GM19023 (cell line): ENCODE data around the gene KMT5B.

Source experiments
- ATAC-seq: cut with Tn5 transposase; IDR thresholded peaks from one replicate; pipeline ENCODE4 v1.9.1; 2021; ENCODE audit warnings: mild to moderate bottlenecking, moderate library complexity; ENCODE audit not compliant: unreplicated experiment

KMT5B gene

GRCh38 chr11:68216171-68216938 lies 3.3 kb upstream of the KMT5B start:
- ATAC-seq: no peak

GRCh38 chr11:68215524-68216170 lies 2.6 kb upstream of the KMT5B start:
- ATAC-seq: no peak

DNA sequence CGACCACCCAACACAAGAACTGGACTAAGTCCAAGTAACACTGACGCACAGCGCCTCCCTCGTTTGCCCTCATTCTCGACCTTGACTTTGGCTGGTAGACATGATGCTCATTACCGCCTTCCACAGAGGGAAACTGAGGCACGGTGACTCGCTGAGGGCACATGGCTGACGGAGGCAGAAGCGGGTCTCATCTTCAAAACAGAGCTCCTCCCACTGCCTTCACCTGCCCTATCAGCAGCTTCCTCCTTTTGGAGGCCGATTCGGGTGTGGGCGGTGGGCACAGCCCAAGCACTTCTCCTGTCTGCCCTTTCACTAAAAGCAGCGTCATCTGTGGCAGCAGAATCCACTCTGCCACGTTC lies 2.0 kb upstream of the KMT5B start:
- no peak for ATAC-seq

DNA sequence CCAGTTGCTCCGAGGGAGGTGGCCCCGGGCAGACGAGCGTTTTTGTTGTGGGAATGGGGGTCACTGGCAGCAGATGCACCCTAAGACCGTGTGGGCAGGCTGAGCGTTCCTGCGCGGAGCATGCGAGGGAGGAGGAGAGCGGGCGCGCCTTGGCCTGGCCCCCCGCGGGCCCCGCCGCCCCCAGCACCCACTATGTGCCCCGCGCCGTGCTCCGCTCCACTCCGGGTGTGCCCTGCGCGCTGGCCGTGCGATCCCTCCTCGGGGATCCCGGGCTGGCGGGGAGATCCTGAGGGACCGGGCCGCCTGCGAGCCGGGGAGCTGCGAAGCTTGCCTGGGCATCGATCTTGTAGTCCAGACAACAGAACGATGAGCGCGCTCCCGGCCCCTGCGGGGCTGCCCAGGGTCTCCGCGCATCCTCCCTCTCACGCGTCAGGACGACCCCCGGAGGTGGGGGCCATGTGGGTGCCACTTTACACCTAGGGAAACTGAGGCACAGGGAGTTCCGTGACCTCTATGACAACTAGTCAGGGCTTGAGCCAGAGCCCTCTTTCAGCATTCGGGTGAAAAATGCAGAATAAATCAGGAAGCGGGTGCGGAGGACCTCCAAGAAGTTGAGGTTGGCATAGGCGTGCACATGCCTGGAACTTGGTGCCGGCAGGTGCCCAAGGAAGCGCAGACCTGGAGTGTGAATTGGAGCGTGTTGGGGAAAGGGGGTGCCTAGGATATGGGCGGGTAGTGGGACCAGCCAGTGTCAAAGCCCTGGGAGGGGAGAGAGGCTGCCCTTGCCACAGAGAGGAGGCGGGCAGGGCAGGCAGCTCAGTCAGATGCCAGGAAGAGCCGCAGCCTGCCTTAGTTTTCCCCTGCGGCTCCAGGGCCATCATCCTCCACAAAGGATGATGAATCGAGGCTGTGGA lies 1.3 kb upstream of the KMT5B start:
- ATAC-seq: no peak

DNA sequence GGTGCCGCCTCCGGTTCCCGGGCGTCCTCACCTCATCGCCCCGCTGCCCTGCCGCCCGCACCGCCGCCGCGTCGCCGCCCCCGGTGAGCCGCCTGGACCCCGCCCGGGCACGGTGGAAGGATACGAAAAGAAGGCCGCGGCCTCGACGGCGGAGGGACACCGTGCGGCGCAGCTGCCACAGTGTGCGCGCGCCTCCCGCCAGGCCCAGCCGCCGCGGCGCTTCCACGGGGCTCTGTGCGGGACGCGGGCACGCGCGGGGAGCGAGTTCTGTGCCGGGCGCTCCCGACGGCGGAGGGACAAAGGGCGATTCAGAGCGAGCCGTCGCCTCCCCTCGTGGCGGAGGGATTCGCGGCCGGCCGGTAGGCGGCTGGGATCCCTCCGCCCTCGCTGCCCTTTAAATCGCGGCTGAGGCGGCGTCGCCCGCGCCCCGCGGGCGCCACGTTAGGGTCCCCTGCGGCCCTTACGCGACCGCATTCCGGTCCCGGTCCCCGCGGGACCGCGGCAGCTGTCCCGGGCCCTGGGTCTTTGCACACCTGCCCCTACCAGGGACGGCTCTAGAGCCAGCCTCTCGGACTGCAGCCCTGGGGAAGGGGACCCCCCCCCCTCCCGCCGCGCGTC lies 568 bp upstream of the KMT5B start:
- ATAC-seq: peak; percentile 42

- peak; percentile 48 for ATAC-seq
Observed at GRCh38 chr11:68212421-68213134, 518 bp downstream of the KMT5B start.

GRCh38 chr11:68211546-68211945 lies 1.6 kb downstream of the KMT5B start:
- ATAC-seq: no peak

- ATAC-seq: no peak
Observed at GRCh38 chr11:68206211-68206610, 6.9 kb downstream of the KMT5B start.

- no peak for ATAC-seq
Observed at GRCh38 chr11:68204402-68204801, 8.7 kb downstream of the KMT5B start.

DNA sequence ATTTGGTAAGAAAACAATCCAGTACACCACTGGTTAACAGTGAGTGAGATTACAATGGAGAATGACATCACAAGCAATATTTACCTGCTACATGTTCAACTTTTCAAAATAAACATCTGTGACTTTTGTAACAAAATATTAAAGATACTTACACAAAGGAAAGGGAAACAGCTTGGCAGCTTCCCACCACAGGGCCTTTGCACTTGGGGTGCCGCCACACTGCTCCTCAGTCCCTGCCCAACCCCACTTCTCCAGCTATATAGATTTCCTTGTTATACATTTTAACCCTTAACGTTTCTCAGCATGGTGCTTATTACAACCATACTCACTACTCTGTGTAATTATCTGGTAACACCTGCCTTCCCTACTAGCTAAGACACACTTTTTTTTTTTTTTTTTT lies 10.9 kb downstream of the KMT5B start:
- ATAC-seq: no peak

DNA sequence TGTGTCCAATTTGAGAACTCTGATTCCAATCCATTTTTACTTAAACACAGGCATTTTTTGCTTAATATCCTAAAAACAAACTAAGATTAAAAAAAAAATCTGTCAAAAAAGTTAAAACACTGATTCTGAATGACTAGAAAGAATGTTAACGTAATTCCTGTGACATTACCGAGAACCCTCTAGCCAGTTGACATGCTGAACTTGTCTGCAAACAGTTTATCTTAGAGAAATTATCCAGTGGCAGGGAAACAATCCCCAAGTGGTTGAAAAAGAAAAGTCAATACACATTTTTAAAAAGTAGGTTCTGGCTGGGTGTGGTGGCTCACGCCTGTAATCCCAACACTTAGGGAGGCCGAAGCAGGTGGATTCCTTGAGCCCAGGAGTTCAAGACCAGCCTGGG lies 11.6 kb downstream of the KMT5B start:
- no peak for ATAC-seq

DNA sequence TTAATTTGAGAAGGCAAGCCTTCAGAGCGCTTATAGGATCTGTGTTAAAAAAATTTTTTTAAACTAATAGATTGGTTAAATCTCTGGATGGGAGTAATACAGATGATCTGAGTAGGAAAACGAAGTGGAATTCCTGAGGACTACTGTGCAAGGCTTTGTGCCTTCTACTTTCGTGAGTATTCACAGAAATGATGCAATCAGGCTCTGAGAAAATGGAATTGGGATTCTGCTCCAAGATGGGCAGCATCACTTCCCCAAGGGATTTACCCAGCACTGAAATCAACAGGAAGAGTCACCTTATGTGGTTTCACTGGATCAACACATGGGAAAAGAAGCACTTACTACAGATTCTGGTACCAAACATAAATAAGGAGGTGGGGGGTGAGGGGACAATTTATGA lies 12.5 kb downstream of the KMT5B start:
- ATAC-seq: no peak

DNA sequence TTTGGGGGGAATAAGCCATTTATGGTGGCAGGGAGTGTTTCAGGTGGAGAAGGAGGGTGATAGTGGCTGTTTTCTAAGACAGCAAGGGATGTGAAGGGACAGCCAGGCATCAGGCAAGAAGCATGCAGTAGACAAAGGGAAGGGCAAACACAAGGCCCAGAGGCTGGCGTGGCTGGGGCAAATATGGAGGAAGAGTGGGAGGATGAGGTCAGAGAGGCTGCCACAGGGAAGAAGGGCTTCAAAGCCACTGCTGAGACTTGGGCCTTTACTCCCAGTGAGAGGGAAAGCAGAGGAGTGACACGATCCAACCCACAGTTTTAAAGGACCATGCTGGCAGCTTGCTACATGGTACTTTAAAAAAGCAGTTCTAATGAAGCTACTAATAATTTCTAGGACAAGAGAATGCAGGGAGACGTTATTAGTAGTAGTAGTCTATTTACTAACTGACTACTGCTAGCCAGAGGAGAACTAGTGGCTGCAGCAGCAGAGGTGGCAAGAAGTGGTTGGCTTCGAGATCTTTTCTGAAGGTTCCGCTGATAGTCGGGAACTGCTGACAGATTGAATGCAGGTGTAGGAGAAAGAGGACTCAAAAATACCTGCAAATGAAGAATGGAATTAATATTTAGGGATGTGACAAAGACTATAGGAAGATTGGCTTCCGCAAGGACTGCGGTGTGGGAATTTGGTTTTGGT lies 13.7 kb downstream of the KMT5B start:
- ATAC-seq: no peak

DNA sequence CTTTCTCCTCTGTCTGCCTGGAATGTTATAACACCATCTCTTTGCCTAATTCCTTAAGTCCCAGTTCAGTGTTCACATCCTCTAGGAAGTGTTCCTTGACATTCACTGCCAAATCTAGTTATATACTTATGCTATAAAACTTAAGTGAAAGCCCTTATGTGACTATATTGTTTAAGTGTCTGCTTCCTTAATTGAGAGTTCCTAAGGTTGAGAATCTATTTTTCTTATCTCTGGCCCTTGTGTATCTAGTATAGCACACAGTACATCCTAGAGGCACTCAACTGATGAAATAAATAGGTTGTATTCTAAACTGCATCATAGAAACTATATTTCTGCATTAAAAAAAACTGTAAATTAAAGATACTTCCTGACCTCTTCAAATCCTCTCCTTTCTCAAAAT lies 16.9 kb downstream of the KMT5B start:
- ATAC-seq: no peak

- no peak for ATAC-seq
Observed at GRCh38 chr11:68194675-68195294, 18.3 kb downstream of the KMT5B start.

GRCh38 chr11:68193018-68193417 lies 20.1 kb downstream of the KMT5B start:
- ATAC-seq: no peak

- no peak for ATAC-seq
Observed at GRCh38 chr11:68191661-68192579, 21.2 kb downstream of the KMT5B start.

DNA sequence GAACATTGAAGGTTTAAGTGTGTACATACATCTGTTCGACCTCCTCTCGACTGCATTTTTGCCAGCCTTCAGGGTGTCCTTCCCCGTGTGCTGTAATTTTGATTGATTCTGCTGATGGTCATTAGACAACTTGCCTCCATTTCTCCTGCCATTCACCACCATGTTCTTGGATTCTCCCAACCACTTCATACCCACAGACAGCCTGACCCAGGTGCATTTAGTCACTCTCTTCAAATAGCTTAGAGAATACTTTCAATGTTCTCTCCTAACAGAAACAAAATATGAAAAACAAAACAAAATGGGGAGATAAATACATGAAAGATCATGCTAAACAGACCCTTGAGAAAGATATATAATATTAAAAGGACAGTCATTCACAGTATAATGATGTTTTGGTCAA lies 23.2 kb downstream of the KMT5B start:
- ATAC-seq: no peak

DNA sequence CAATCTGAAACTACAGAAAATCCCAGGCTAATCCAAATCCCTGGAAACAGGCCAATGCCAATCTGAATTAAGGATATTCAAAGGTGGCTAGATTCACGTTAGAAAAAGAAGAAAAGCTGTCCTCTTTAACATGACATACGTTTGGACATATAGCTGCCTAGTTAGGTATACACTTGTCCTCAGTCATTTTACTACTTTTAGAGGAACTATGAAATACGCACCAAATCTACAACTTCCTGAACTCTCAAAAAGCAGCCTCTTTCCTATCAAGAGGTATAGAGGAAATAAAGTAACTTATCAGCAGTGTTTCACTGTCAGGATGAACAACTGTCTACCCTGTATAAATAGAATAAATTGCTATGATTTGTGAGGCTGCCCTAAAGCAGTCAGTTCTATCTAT lies 24.0 kb downstream of the KMT5B start:
- ATAC-seq: no peak
